GM18517 (cell line): ENCODE data around the gene SLC6A19.
"Not testable (repeated sequence)": the region's sequence is repeated elsewhere in the genome, so short reads cannot be mapped to it uniquely, and the experiment has no call there.

Source experiments
- ATAC-seq: cut with Tn5 transposase; IDR thresholded peaks from one replicate; pipeline ENCODE4 v1.9.1; 2021; ENCODE audit warnings: mild to moderate bottlenecking, moderate library complexity; ENCODE audit not compliant: unreplicated experiment

SLC6A19 gene

DNA sequence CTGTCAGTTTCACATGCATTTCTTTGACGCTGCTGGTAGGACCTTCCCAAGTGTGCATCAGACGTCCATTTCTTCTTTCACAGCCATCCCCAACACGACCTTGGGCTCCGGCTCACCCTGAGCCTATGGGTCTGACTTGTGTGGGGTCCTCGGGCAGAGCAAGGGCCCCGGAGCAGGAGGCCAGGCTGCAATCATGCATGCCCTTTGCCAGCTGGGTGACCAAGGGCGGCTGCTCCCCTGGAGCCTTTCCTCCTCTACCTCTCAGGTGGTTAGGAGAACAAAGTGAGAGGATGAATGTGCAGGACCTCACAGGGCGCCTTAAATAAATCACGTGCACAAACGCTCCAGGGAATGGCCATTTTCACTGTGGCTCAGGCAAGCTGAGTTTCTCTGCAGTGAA lies 60.2 kb downstream of the SLC6A19 start:
- no peak for ATAC-seq

DNA sequence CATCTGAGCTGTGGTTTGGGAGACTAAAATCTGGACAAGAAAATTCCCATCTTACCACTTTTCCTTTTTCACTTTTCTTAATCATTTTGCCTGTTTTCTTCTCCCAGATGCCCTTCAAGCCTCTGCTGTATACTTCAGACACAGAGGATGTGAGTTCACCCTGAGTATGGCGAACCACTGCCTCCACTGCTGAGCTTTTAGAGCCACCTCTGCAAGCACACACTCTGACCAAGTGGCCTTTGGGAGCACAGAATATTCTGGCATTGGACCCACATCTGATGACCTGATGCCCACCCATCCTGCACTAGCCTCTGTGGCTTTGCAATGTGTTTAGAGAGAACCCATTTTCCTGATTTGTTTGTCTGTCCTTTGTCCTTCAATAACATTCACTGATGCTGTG lies 61.0 kb downstream of the SLC6A19 start:
- ATAC-seq: no peak

DNA sequence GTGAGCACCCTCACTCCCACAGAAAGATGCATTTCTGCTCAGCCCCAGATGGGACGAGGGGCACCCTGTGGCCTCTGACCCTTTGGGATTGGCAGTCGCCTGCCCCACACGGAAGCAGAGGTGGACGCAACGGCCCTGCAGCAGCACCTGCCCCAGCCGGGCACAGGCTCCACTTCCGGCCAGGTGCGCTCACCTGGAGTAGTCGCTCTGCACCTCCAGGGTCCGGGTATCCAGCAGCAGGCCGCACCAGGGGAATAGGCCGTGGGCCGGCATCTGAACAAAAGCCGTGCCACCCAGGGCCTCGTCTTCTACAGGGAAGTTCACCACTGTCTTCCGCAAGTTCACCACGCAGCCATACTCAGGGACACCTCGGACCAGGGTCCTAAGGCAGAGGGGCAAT lies 62.8 kb downstream of the SLC6A19 start:
- ATAC-seq: no peak

DNA sequence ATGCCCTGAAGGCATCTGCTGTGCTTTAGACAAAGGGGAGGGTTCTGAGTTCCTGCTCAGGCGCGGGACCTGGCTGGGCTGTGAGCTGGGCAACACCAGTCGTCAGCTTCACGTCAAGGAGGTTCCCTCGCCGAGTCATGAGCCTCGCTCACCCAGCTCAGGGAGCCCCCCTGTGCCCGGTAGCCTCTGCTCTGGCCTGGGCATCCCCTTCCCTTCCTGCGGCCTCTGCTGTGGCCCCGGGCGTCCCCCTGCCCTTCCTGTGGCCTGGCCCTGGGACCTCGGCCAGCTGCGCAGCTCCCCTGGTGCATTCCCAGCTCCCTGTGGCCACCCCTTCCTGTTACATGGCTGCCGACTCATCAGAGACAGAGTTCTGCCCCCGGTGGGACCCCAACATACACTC lies 63.6 kb downstream of the SLC6A19 start:
- no peak for ATAC-seq

DNA sequence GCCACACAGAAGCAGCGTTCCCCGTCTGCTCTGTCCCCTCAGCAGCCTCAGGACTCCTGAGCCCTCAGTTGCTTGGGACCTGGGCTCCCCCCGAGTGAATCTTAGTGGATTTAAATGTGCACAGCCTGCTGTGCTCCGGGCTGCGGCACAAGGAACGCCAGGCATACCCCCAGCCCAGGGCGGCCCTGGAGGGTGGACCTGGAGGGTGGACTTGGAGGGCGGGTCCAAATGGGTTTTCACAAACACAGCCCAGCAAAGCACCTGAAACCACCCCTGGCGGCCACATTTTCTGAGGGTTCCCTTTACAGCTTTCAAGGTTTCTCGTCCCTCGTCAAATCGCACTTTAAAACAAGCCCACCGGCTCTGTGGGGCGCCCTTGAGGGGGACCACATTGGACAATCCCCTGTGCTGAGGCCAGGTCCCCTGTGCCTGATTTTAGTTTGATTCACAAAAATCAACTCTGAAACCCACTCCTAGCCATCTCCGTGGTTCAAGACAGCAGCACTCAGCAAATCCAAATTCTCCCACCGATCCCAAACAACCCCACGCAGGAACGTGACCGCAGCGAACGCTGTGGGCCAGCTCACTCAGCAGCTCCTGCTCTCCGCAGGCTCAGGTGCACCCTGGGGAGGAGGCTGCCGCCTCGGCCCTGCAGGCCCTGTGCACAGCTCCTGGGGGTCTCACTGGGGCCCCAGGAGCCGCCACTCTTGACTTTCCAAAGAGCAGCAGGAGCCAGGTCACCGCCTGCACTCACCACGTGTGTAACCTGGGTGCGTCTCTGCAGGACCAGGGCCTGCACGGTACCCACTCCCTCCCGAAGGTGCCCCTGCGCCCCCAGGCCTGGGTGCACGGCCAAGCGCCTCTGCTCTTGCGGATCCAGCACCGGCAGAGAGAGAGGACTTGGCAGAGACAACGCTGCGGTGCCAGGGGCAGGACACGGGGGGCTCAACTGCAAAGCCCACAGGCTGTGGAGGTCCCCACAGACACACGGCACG lies 64.4 kb downstream of the SLC6A19 start:
- ATAC-seq: no peak

DNA sequence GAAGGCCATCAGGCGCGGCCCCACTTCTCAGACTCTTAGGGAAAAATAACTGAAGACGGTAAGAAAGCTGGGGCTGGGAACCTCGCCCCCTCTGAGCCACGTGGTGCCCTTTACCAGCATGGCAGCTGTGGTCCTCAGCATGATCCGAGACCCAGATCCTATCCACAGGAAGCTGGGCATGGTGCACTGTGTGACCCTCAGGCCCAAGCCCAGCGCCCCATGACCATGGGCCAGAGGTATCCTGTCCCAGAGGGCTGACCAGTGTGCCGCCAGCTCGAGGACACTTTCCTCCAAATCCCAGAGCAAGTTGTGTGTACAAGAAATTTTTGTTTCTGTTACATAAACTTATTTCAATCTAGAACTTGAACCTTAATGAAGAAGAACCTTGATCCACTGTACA lies 65.4 kb downstream of the SLC6A19 start:
- ATAC-seq: no peak

DNA sequence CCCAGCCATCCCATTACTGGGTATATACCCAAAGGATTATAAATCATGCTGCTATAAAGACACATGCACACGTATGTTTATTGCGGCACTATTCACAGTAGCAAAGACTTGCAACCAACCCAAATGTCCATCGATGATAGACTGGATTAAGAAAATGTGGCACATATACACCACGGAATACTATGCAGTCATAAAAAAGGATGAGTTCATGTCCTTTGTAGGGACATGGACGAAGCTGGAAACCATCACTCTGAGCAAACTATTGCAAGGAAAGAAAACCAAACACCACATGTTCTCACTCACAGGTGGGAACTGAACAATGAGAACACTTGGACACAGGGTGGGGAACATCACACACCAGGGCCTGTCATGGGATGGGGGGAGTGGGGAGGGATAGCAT lies 66.1 kb downstream of the SLC6A19 start:
- ATAC-seq: not testable (repeated sequence)

DNA sequence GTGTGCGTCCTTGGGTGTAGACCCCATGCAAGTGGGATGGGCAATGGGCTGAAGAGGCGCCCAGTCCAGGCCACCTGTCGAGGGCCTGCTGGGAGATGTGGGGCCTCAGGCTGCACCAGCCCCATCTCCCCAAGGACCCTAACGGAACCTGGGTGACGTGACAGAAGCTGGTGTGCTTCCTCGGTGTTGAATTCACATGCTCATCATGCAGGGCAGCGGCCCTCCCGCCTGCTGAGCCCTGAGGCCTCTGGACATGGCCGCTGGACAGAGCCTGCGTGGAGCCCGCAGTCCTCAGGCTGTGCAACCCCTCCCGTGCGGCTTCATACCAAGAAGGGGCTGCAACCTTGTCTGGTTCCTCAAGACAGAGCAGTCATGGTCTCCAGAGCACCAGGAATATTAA lies 66.7 kb downstream of the SLC6A19 start:
- ATAC-seq: no peak

DNA sequence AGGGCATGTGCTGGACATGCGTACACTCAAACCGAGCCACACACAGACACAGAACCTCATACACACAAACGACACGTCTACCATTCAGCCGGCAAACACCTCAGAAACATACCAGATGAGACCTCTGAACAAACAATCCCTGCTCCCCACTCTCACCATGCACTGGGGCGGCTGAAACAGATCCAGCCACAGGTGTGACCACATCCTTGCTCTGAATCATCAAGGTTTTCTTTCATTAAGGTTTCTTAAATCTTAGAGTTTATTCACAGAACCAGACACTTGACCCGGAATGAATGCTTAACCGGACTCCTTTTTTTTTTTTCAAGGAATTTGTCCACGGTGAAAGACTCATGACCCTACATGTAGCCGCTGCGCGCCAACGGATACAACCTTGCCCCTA lies 67.3 kb downstream of the SLC6A19 start:
- no peak for ATAC-seq

DNA sequence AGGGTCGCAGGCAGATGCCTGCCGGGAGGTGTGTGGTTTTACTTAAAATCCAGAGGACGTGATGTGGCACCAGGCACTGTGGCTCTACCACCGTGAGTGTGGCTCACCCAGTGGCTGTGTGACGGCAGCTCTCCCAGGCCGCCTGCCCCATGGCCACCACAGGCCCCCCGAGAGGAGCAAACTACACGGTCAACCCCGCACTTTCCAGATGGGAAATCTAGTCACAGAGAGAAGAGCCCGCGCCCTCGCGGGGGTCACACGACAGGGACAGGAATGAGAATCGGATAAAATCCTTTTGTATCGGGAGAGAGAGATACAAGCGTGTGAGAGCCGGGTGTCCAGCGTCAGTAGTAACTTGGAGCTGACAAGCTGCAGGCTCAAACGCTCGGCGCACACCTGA lies 69.0 kb downstream of the SLC6A19 start:
- ATAC-seq: no peak

DNA sequence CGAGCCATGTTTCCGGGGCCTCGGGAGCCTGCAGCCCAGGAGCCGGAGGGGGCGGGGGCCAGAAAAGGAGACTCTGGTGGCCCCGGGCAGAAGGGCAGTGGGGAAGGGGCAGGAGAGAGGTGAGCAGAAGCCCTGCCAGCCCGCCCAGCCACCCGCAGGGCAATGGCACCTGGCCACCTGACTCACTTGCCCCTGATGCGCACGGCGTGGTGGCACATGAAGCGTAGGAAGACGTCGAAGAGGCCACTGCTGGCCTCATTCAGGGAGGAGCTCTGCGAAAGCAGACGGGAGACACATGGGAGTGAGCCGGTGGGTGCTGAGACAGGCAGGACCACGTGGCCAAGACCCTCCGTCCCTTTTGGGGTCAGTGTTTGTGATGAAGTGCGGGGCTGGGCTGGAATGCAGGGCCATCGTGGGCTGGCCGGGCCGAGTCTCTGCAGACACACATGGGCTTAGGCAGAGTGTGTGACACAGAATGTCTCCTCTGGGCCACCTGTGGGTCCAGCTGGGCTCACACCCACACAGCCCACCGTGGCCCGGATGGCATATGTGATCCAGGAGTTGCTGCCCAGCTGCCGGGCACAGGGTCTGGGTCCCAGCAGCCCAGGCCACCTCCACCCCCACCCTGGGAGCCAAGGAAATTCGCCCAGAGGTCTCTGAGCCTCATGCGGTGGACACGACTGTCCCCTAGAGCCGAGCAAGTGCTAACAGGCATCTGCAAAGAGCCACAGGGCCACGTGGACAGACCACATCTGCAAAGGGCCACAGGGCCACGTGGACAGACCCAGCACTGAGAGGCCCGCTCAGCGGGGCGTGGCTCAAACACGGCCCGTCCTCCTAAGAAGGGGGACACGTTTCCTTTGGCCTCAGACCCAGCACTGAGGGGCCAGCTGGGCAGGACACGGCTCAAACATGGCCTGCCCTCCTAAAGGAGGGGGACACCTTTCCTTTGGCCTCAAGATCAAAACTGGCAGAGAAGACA lies 69.8 kb downstream of the SLC6A19 start:
- ATAC-seq: no peak

DNA sequence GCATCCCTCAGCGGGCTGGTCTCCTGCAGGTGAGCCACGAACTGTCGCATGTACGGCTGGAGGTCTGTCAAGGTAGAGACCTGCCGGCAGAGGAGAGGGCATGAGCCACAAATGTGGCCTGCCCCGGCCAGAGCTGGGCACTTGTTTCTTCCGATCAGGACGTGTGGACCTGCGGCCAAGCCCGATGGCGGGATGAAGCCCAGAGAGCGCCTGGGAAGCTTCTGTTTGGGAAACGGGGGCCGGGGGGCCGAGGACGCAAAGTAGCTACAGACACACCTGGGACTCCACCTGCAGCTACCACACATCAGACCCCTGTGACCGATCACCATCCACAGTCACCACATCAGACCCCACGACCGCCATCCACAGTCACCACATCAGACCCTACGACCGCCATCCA lies 70.8 kb downstream of the SLC6A19 start:
- no peak for ATAC-seq

DNA sequence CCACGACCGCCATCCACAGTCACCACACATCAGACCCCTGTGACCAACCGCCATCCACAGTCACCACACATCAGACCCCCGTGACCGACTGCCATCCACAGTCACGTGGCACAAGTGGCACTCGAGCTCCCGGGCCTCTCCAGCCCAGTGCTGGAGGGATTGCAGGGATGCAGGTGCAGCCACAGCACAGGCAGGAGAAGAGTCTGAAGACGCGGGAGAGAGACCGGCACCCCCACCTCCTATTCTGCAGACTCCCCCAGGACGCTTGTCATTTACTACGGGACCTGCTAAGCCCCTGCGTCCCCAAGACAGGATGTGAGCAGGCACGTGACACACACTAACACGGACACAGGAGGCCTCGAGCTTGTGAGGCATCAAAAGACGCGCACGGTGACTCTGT lies 72.3 kb downstream of the SLC6A19 start:
- ATAC-seq: no peak

DNA sequence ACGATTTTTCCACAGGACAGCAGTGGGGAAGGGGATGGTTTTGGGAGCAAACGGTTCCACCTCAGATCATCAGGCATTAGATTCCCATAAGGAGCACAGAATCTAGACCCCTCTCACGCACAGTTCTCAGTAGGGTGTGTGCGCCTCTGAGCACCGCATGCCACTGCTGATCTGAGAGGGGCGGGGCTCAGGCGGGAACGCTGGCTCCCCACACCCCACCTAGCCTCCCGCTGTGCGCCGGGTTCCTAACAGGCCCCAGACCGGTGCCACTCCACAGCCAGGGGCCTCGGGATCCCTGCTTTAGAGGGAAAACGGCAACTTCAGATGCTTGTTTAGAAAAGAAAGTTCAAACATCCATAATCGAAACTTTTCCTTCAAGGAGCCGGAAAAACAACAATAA lies 73.1 kb downstream of the SLC6A19 start:
- no peak for ATAC-seq
